GM23248 (cell line): ENCODE measurements around the gene HSPB7. TPM values are rescaled to one million over a fixed set of nuclear protein-coding genes. Genes with fewer than 3 reads are reported as not detected.
"Not testable (repeated sequence)": the region's sequence is repeated elsewhere in the genome, so short reads cannot be mapped to it uniquely, and the experiment has no call there.

Source experiments
- DNase-seq: peaks from one replicate; pipeline ENCODE4 v3.0.0-alpha.2; 2015
- H2AFZ ChIP-seq: fragments of 200-600 bp; sonication (generic); 2 replicates; pipeline ENCODE4 v1.6.1; 2016; ENCODE audit warnings: antibody characterized with exemption
- H3F3A ChIP-seq: fragments of 200-600 bp; sonication (generic); 2 replicates; pipeline ENCODE4 v1.6.1; 2016; ENCODE audit warnings: mild to moderate bottlenecking, antibody characterized with exemption, mixed run types; ENCODE audit not compliant: insufficient read depth
- H3K27ac ChIP-seq: fragments of 200-600 bp; sonication (generic); 2 replicates; pipeline ENCODE4 v1.5.1; 2016; ENCODE audit warnings: mild to moderate bottlenecking
- H3K27me3 ChIP-seq: fragments of 200-600 bp; sonication (generic); replicated peaks from 2 replicates; pipeline ENCODE4 v1.6.1; 2016; ENCODE audit warnings: mild to moderate bottlenecking; ENCODE audit not compliant: insufficient read depth
- H3K36me3 ChIP-seq: fragments of 200-600 bp; sonication (generic); 2 replicates; pipeline ENCODE4 v1.6.1; 2016; ENCODE audit warnings: low read depth, mild to moderate bottlenecking
- H3K4me1 ChIP-seq: fragments of 200-600 bp; sonication (generic); 2 replicates; pipeline ENCODE4 v1.6.1; 2016; ENCODE audit warnings: mild to moderate bottlenecking; ENCODE audit not compliant: insufficient read depth
- H3K4me2 ChIP-seq: fragments of 200-600 bp; sonication (generic); one replicate; pipeline ENCODE4 v1.6.1; 2016; ENCODE audit warnings: mild to moderate bottlenecking; ENCODE audit not compliant: unreplicated experiment
- H3K4me3 ChIP-seq: fragments of 200-600 bp; sonication (generic); 2 replicates; pipeline ENCODE4 v1.5.1; 2016; ENCODE audit warnings: mild to moderate bottlenecking
- H3K79me2 ChIP-seq: fragments of 200-600 bp; sonication (generic); 2 replicates; pipeline ENCODE4 v1.6.1; 2016; ENCODE audit warnings: mild to moderate bottlenecking; ENCODE audit not compliant: insufficient read depth
- H3K9ac ChIP-seq: fragments of 200-600 bp; sonication (generic); 2 replicates; pipeline ENCODE4 v1.6.1; 2016; ENCODE audit warnings: mild to moderate bottlenecking
- H3K9me2 ChIP-seq: fragments of 200-600 bp; sonication (generic); 2 replicates; pipeline ENCODE4 v1.6.1; 2016; ENCODE audit warnings: mixed run types, mild to moderate bottlenecking, moderate library complexity; ENCODE audit not compliant: insufficient read depth
- H3K9me3 ChIP-seq: fragments of 200-600 bp; sonication (generic); one replicate; pipeline ENCODE4 v1.6.1; 2017; ENCODE audit warnings: low read depth
- H4K20me1 ChIP-seq: fragments of 200-600 bp; sonication (generic); 2 replicates; pipeline ENCODE4 v1.6.0; 2016; ENCODE audit not compliant: insufficient read depth
- EZH2 ChIP-seq: fragments of 200-600 bp; sonication (generic); IDR thresholded peaks from 2 replicates; pipeline ENCODE4 v1.6.1; 2018; ENCODE audit warnings: antibody characterized with exemption, mild to moderate bottlenecking; ENCODE audit not compliant: insufficient read depth, poor library complexity, severe bottlenecking
- EZH2phosphoT487 ChIP-seq: fragments of 200-600 bp; sonication (generic); IDR thresholded peaks from 2 replicates; pipeline ENCODE4 v1.6.1; 2018; ENCODE audit warnings: antibody characterized with exemption, moderate library complexity, mild to moderate bottlenecking, low read depth; ENCODE audit not compliant: insufficient read depth
- WGBS, 2 experiments: methylation state at CpG; one replicate each; pipeline ENCODE4 v1.1.6; 2015 to 2017; ENCODE audit warnings: low lambda C conversion rate in 2 of 2, low coverage in 1 of 2; ENCODE audit errors: missing lambda C conversion rate in 2 of 2; 5-methylcytosine and 5-hydroxymethylcytosine counted together
- in situ Hi-C: fragments of 300-500 bp; cut with MboI; formaldehyde crosslinking; loops from 2 replicates; pipeline ENCODE4 v1.15.0; 2020
- polyA plus RNA-seq: library from polyadenylated mRNA; unstranded; fragments of >200 nt; fragmentation: Nextera tagmentation; extraction: Ambion mirVana; gene quantifications from 2 replicates; pipeline ENCODE4 v1.2.1, GENCODE V29; 2016
- total RNA-seq: library from RNA; depleted of rRNA; stranded (reverse); fragments of >200 nt; shearing (Covaris generic); gene quantifications from 2 replicates; pipeline ENCODE4 v1.2.3, GENCODE V29; 2014

The HSPB7 gene
- total and polyA plus RNA-seq, 2 experiments from 2014 or later: 22.9 to 111 TPM

DNA sequence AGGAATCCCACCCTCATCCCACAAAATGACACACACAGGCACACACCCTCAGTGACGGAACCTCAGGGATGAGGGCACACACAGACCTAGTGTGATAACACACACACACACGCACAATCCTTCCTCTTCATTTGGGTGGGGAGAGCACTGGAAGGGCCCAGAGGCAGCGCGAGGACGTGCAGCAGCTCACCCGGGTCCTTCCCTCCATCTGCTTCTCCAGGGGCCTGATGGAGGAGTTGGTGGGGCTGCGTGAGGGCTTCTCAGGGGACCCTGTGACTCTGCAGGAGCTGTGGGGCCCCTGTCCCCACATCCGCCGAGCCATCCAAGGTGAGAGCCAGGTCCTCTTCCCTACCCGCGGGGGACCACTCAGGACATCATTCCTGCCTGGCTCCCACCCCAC, 4.5 kb upstream of the HSPB7 start:
- in situ Hi-C loops: no loop called here

DNA sequence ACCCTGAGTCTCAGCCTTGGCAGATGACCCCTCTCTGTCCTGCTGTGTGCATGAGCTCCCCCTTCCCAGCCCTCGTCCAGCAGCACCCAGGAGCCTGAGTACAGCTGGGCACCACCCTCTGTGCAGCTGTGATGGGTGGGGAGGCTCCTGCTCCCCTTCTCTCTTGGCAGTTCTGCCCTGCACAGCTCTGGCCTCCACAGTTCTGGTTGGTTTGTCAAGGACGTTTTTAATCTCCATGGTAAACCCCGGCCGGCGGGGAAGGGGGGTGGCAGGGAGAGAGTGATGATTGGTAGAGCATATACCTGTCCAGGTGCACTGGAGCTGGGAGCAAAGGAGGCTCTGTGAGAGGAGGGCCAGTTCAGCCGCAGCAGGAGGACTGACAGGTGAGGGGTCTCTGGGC, 3.8 kb upstream of the HSPB7 start, which contains the start of gene CLCNKA:
Gene CLCNKA, plus strand, starts transcription at position 356 of the 400 bp plus-strand sequence. CDS start 584 bp downstream, outside the sequence.
- no peak for TF ChIP-seq EZH2phosphoT487
- TF ChIP-seq EZH2: no peak
- in situ Hi-C loops: no loop called here
- WGBS, 2 experiments: 65 to 68% methylated on average over 6 of the region's 6 CpGs

More for the DNA sequence above, 4.5 kb upstream of the HSPB7 start:
- Histone ChIP-seq H3K9me2 (no peaks in the 10 kb centered on the region), H3K27ac (no peak overlapping the region), H2AFZ (no peak overlapping the region), H3K4me1 (peaks cover 31% of the 10 kb centered on the region), H3F3A (peaks cover 12% of the 10 kb centered on the region), H3K4me2 (no peak overlapping the region), H3K79me2 (no peaks in the 10 kb centered on the region), H3K9ac (no peak overlapping the region), H3K36me3 (no peaks in the 10 kb centered on the region), H4K20me1 (no peaks in the 10 kb centered on the region), H3K9me3 (no peaks in the 10 kb centered on the region), H3K4me3 (no peak overlapping the region), H3K27me3 (no peaks in the 10 kb centered on the region)
- 83 to 88% methylated on average over 11 of the region's 11 CpGs for WGBS, 2 experiments
- DNase-seq: no peak
- TF ChIP-seq EZH2phosphoT487 (no peak), EZH2 (no peak)

DNA sequence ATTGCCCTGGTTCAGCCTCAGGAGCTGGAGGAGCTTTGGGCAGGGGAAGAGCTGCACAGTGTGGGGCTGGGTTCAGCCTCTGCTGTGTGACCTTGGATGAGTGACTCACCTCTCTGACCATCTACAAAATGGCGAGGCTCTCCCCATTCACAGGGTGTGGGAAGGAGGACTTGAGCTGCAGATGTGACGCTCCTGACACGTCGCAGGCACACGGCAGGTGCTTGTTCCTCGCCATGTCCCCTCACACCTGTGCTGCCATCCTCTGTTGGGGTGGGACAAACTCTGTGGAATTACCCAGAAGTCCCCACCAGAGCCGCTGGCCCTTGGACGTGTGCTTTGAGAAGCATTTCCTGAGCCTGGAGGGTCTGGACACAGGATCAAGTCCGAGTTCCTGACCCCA, 3.0 kb upstream of the HSPB7 start:
- Histone ChIP-seq H3F3A (peaks cover 12% of the 10 kb centered on the region), H3K4me1 (peaks cover 43% of the 10 kb centered on the region)
- DNase-seq, H3K4me2 ChIP-seq, H4K20me1 ChIP-seq, H3K9me3 ChIP-seq, H3K4me3 ChIP-seq, H3K9ac ChIP-seq, H3K27me3 ChIP-seq, in situ Hi-C loops, H3K9me2 ChIP-seq, H3K36me3 ChIP-seq, H3K27ac ChIP-seq, H2AFZ ChIP-seq, H3K79me2 ChIP-seq: not testable (repeated sequence)
- 82% methylated on average over 9 of the region's 9 CpGs for WGBS, 2 experiments

More for the DNA sequence above, 3.8 kb upstream of the HSPB7 start, which contains the start of gene CLCNKA:
- Histone ChIP-seq H3F3A (peaks cover 12% of the 10 kb centered on the region), H2AFZ (no peak within 1 kb of the TSS), H3K4me3 (no peak within 1 kb of the TSS), H3K9ac (no peak within 1 kb of the TSS), H3K36me3 (no peaks in the 10 kb centered on the region), H4K20me1 (no peaks in the 10 kb centered on the region), H3K4me1 (peaks cover 37% of the 10 kb centered on the region), H3K4me2 (no peak within 1 kb of the TSS), H3K27me3 (no peaks in the 10 kb centered on the region), H3K9me3 (no peaks in the 10 kb centered on the region), H3K9me2 (no peaks in the 10 kb centered on the region), H3K27ac (no peak within 1 kb of the TSS), H3K79me2 (no peaks in the 10 kb centered on the region)
- DNase-seq: no peak

DNA sequence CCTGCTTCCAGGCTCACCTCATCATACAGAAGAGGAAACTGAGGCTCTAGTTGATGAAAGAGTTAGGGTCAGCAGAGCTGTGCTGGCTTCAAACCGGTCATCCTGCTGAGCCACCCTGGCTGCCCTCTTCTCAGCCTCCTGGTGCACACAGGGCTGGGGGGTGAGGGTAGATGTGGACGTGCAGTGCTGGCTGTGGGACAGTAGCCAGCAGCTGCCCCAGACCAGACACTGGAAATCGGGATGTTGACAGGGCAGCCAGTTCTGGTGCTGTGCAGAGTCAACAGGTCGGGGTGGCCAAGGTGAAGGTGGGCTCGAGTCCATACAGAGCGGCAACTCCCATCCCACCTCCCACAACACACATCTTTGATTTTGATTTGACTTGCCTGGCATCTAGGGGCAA, 2.5 kb upstream of the HSPB7 start:
- no peak overlapping the region for H2AFZ ChIP-seq

More for the DNA sequence above, 2.5 kb upstream of the HSPB7 start:
- in situ Hi-C loops: no loop called here
- no peaks in the 10 kb centered on the region for H3K36me3 ChIP-seq
- DNase-seq: no peak
- peak overlapping the region; percentile 82 for H3K27ac ChIP-seq
- H3K27me3 ChIP-seq: no peaks in the 10 kb centered on the region
- no peaks in the 10 kb centered on the region for H3K79me2 ChIP-seq
- H3K9me3 ChIP-seq: no peaks in the 10 kb centered on the region
- TF ChIP-seq EZH2phosphoT487: no peak
- TF ChIP-seq EZH2: no peak
- H3F3A ChIP-seq: peaks cover 12% of the 10 kb centered on the region
- peaks cover 43% of the 10 kb centered on the region for H3K4me1 ChIP-seq
- H3K4me2 ChIP-seq: peak overlapping the region; percentile 45
- peak overlapping the region; percentile 59 for H3K9ac ChIP-seq
- H4K20me1 ChIP-seq: no peaks in the 10 kb centered on the region
- WGBS, 2 experiments: 72 to 85% methylated on average over 6 of the region's 6 CpGs
- H3K4me3 ChIP-seq: no peak overlapping the region
- H3K9me2 ChIP-seq: no peaks in the 10 kb centered on the region
